ENCODE measurements around the gene PTPRN2. TPM values are rescaled to one million over a fixed set of nuclear protein-coding genes. Genes with fewer than 3 reads are reported as not detected.

Gene PTPRN2
- polyA plus RNA-seq, 4 donors, result 1.6 to 11.7 (median 4.0) TPM

DNA sequence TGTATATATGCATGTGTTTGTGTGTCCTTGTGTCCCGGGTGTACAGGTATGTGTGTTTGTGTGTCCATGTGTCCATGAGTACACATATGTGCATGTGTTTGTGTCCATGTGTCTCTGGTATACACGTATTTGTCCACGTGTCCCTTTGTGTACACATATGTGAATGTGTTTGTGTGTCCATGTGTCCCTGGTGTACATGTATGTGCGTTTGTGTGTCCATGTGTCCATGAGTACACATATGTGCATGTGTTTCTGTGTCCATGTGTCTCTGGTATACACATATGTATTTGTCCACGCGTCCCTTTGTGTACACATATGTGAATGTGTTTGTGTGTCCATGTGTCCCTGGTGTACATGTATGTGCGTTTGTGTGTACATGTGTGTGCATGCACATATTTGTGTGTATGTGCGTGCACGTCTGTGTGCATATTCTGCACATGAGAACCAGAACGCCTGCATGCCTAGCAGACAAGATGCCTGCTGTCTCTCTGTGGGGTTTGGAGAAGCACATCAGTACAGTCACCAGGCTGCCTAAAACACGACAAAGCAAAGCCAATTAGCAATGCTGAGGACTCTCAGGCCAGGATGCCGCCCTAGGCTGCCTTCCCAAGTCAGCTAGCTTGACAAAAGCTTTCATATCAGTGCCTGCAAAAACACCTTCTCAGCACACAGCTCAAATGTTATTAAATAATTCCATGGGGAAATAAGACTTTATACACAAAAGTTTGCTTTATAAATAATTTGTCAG, 327.8 kb downstream of the PTPRN2 start:
- Histone ChIP-seq H3K27ac (ENCODE audit: low read depth in 1 of 3, low read length in 2 of 3) (no peak overlapping the region), H3K4me1 (ENCODE audit: control insufficient read depth in 3 of 3, insufficient read depth in 2 of 3, low read depth in 1 of 3, low read length in 2 of 3) (peaks cover 0 to 2% (median 0%) of the 10 kb centered on the region in 3 donors), H3K9me3 (ENCODE audit: control insufficient read depth in 2 of 2, insufficient read depth in 1 of 2, low read depth in 1 of 2, low read length in 1 of 2) (peaks cover 0 to 78% of the 10 kb centered on the region in 2 donors), H3K27me3 (ENCODE audit: control insufficient read depth in 3 of 3, insufficient read depth in 3 of 3, low read length in 3 of 3) (no peaks in the 10 kb centered on the region), H3K4me3 (ENCODE audit: low read depth in 1 of 3, low read length in 3 of 3) (no peak overlapping the region), H3K36me3 (ENCODE audit: control insufficient read depth in 3 of 3, insufficient read depth in 2 of 3, low read depth in 1 of 3, low read length in 3 of 3) (no peaks in the 10 kb centered on the region)
- WGBS, 3 donors, result 85 to 88% (median 87%) methylated on average over 12 of the region's 12 CpGs
- DNase-seq, result no peak
- no peak for FAIRE-seq

DNA sequence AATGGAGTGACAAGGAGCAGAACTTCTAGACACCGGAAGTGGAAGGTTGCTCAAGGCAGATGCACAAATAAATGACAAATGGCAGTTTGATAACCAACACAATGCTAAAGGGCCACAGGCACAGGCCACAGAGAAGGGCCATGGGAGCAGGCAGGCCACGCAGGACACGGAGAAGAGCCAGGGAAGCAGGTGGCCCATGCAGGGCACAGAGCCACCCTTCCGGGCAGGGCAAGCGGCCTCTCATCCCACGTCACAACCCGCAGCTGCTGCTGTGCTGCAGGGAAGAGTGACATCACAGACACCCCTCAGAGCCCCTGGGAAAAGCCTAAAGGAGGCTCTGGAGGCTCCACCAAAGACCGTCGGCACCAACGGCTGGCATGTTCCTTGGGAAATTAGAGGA, 328.5 kb downstream of the PTPRN2 start:
- DNase-seq (no peak), FAIRE-seq (no peak)
- Histone ChIP-seq H3K9me3 (ENCODE audit: control insufficient read depth in 2 of 2, insufficient read depth in 1 of 2, low read depth in 1 of 2, low read length in 1 of 2) (peaks cover 0 to 76% of the 10 kb centered on the region in 2 donors), H3K36me3 (ENCODE audit: control insufficient read depth in 3 of 3, insufficient read depth in 2 of 3, low read depth in 1 of 3, low read length in 3 of 3) (no peaks in the 10 kb centered on the region), H3K4me3 (ENCODE audit: low read depth in 1 of 3, low read length in 3 of 3) (no peak overlapping the region), H3K4me1 (ENCODE audit: control insufficient read depth in 3 of 3, insufficient read depth in 2 of 3, low read depth in 1 of 3, low read length in 2 of 3) (no peaks in the 10 kb centered on the region), H3K27me3 (ENCODE audit: control insufficient read depth in 3 of 3, insufficient read depth in 3 of 3, low read length in 3 of 3) (no peaks in the 10 kb centered on the region), H3K27ac (ENCODE audit: low read depth in 1 of 3, low read length in 2 of 3) (no peak overlapping the region)
- 61 to 94% (median 74%) methylated on average over 10 of the region's 10 CpGs for WGBS, 3 donors

DNA sequence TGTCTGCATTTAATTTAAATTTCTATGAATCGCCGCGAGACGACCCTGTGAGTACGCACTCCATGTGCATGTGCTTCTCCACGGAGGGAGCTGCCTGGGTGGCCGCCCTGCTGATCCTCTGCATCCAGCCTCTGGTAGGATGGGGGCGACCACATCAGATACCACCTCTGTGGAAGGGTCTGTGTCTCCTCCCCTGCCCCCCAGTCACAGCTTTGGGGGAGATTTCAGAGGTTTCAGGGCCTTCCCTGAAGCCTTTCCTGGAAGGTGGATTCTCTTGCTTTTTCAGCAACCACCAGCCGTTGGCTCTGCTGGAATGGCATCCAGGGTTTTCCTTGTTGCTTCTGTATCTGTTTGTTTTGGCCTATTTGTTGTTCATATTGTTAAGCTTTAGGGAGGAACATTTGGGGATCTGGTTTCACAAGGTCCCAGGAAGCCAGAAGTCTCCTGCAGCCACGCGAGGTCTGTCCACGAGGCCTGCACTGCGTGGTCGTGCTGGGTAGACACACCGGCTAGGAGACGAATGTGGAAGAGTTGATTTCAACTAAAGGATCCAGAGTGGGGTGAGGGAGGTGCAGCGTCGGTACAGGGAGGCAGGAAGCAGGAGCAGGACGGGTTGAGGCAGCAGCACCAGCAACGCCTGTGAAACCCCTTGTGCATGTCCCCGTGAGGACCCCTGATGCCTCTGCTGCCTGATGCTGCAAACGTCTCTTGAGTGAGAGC, 329.1 kb downstream of the PTPRN2 start:
- H3K27me3 ChIP-seq (ENCODE audit: control insufficient read depth in 3 of 3, insufficient read depth in 3 of 3, low read length in 3 of 3), result no peaks in the 10 kb centered on the region
- no peak overlapping the region for H3K4me3 ChIP-seq (ENCODE audit: low read depth in 1 of 3, low read length in 3 of 3)
- FAIRE-seq, result no peak
- H3K27ac ChIP-seq (ENCODE audit: low read depth in 1 of 3, low read length in 2 of 3), result no peak overlapping the region
- H3K4me1 ChIP-seq (ENCODE audit: control insufficient read depth in 3 of 3, insufficient read depth in 2 of 3, low read depth in 1 of 3, low read length in 2 of 3), result no peaks in the 10 kb centered on the region
- DNase-seq, result no peak
- WGBS, 3 donors, result 92 to 94% (median 93%) methylated on average over 22 of the region's 22 CpGs
- no peaks in the 10 kb centered on the region for H3K36me3 ChIP-seq (ENCODE audit: control insufficient read depth in 3 of 3, insufficient read depth in 2 of 3, low read depth in 1 of 3, low read length in 3 of 3)
- peaks cover 0 to 73% of the 10 kb centered on the region in 2 donors for H3K9me3 ChIP-seq (ENCODE audit: control insufficient read depth in 2 of 2, insufficient read depth in 1 of 2, low read depth in 1 of 2, low read length in 1 of 2)

DNA sequence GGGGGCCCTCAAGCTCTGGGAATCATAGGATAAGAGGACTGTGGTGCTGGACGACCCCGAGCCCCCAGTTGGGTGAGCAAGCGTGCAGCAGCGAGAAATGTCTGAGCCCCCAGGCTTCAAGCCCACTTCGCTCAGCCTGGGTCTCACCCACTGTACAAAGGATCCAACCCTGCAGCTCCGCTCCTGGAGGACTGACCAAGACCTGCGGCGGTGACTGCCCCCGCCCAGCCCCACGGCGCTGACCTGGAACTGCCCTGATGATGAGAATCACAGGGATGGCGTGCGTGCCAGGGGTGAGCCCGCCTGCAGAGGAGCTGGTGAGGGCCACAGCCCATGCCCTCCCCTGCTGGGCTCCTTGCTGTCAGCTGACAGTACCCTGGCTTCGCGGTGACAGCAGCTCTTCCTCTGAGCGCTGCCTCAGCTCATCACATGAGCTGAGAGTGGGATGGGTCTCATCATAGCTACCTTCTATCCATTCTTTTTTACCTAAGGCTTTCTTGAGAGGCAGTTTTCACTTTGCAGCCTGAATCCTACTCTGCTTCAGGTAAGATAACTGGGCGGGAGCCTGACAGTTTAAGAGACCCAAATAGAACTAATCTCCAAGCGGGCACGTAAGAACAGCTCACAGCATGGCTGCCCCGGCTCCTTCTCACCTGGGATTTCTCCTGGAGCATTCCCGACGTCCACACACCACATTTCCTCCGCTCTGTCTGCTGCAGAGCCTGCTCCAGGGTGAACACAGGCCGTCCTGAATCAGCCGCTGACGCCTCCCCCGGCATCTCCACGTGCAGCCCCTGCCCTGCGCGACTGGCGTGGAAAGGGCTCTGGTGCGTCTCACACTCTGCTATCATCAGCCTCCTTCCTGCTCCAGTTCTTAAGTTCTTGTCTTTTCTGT, 329.9 kb downstream of the PTPRN2 start:
- Histone ChIP-seq H3K27me3 (ENCODE audit: control insufficient read depth in 3 of 3, insufficient read depth in 3 of 3, low read length in 3 of 3) (no peaks in the 10 kb centered on the region), H3K4me1 (ENCODE audit: control insufficient read depth in 3 of 3, insufficient read depth in 2 of 3, low read depth in 1 of 3, low read length in 2 of 3) (no peaks in the 10 kb centered on the region), H3K4me3 (ENCODE audit: low read depth in 1 of 3, low read length in 3 of 3) (no peak overlapping the region), H3K9me3 (ENCODE audit: control insufficient read depth in 2 of 2, insufficient read depth in 1 of 2, low read depth in 1 of 2, low read length in 1 of 2) (peaks cover 0 to 73% of the 10 kb centered on the region in 2 donors), H3K36me3 (ENCODE audit: control insufficient read depth in 3 of 3, insufficient read depth in 2 of 3, low read depth in 1 of 3, low read length in 3 of 3) (no peaks in the 10 kb centered on the region), H3K27ac (ENCODE audit: low read depth in 1 of 3, low read length in 2 of 3) (no peak overlapping the region)
- no peak for FAIRE-seq
- no peak for DNase-seq
- WGBS, 3 donors, result 93 to 96% (median 93%) methylated on average over 33 of the region's 33 CpGs

DNA sequence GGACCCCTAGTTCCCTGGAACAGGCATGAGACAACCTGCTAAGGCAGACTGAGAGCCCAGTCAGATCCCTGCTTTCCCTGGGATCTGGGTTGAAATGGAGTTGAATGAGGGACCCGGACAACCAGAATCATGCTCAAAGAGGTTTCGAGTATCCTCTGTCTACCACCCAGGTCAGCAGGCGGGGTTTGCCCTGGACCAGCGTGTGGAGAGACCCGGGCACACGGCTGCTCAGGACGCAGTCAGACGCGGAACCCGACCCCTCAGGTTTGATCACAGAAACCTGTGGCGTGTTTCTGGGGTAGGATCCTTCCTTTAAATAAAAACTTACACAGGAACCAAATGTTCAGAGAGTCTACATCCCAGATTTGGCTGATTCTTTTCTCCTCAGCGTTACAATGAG, 330.6 kb downstream of the PTPRN2 start:
- no peak for FAIRE-seq
- no peak for DNase-seq
- whole genome bisulfite sequencing, 3 donors, result 94 to 96% (median 94%) methylated on average over 12 of the region's 12 CpGs
- H3K4me1 ChIP-seq (ENCODE audit: control insufficient read depth in 3 of 3, insufficient read depth in 2 of 3, low read depth in 1 of 3, low read length in 2 of 3), result no peaks in the 10 kb centered on the region
- peaks cover 0 to 72% of the 10 kb centered on the region in 2 donors for H3K9me3 ChIP-seq (ENCODE audit: control insufficient read depth in 2 of 2, insufficient read depth in 1 of 2, low read depth in 1 of 2, low read length in 1 of 2)
- H3K27me3 ChIP-seq (ENCODE audit: control insufficient read depth in 3 of 3, insufficient read depth in 3 of 3, low read length in 3 of 3), result no peaks in the 10 kb centered on the region
- H3K36me3 ChIP-seq (ENCODE audit: control insufficient read depth in 3 of 3, insufficient read depth in 2 of 3, low read depth in 1 of 3, low read length in 3 of 3), result no peaks in the 10 kb centered on the region
- H3K27ac ChIP-seq (ENCODE audit: low read depth in 1 of 3, low read length in 2 of 3), result no peak overlapping the region
- H3K4me3 ChIP-seq (ENCODE audit: low read depth in 1 of 3, low read length in 3 of 3), result no peak overlapping the region

DNA sequence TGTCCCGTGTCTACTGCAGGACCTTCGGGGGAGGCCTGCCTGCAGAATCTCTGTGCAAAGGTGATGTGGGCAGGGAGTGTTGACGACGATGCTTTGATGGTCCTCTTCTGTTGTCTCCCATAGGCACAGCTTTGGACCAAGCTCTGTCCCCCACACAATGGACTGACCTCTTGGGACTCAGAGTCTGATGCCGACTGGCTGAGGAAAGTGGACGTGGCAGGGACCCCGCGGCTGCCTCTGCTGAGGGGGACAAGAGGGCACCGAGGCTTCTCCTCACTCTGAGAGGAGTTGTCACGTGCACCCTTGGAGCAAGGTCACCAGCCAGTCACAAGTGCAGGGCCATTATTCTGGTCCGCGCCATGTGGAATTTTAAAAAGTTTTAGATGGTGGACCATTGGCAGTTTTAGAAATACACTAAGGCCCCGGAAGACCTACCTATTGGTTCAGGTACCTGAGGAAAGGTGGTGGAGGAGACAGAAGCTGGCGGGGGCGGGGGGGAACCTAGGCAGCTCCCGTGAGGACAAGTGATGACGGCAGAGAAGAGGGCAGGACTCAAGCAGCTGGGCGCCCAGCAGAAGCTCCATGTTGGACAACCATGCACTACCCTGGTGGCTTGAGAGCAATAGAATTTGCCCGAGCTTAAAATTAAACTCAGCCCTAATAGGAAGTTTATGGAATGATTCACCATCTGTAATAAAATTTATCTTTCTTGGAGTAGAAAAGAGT, 331.4 kb downstream of the PTPRN2 start:
- WGBS, 3 donors, result 85 to 87% (median 87%) methylated on average over 19 of the region's 19 CpGs
- H3K27me3 ChIP-seq (ENCODE audit: control insufficient read depth in 3 of 3, insufficient read depth in 3 of 3, low read length in 3 of 3), result no peaks in the 10 kb centered on the region
- H3K4me1 ChIP-seq (ENCODE audit: control insufficient read depth in 3 of 3, insufficient read depth in 2 of 3, low read depth in 1 of 3, low read length in 2 of 3), result no peaks in the 10 kb centered on the region
- no peak for FAIRE-seq
- no peak overlapping the region for H3K4me3 ChIP-seq (ENCODE audit: low read depth in 1 of 3, low read length in 3 of 3)
- DNase-seq, result no peak
- peaks cover 0 to 69% of the 10 kb centered on the region in 2 donors for H3K9me3 ChIP-seq (ENCODE audit: control insufficient read depth in 2 of 2, insufficient read depth in 1 of 2, low read depth in 1 of 2, low read length in 1 of 2)
- no peaks in the 10 kb centered on the region for H3K36me3 ChIP-seq (ENCODE audit: control insufficient read depth in 3 of 3, insufficient read depth in 2 of 3, low read depth in 1 of 3, low read length in 3 of 3)
- H3K27ac ChIP-seq (ENCODE audit: low read depth in 1 of 3, low read length in 2 of 3), result no peak overlapping the region

DNA sequence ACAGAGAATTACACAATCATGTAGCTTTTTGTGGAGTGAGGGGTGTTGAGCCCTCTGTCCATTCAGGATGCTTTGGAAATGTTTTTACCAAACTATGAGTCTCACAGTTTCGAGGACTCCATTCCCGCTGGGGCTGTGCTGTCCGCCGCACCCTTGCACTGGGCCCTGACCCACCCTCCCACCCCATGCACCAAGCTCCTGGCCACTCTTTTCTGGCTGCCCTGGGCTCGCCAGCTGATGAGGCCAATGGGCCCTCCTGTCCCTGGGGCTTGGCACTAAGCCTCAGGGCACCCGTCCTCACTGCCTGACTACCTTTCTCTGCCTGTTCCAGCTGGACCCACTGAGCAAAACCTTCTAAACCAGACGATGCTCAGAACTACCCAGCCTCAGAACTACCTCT, 332.1 kb downstream of the PTPRN2 start:
- Histone ChIP-seq H3K36me3 (ENCODE audit: control insufficient read depth in 3 of 3, insufficient read depth in 2 of 3, low read depth in 1 of 3, low read length in 3 of 3) (no peaks in the 10 kb centered on the region), H3K27me3 (ENCODE audit: control insufficient read depth in 3 of 3, insufficient read depth in 3 of 3, low read length in 3 of 3) (no peaks in the 10 kb centered on the region), H3K27ac (ENCODE audit: low read depth in 1 of 3, low read length in 2 of 3) (no peak overlapping the region), H3K4me3 (ENCODE audit: low read depth in 1 of 3, low read length in 3 of 3) (no peak overlapping the region), H3K4me1 (ENCODE audit: control insufficient read depth in 3 of 3, insufficient read depth in 2 of 3, low read depth in 1 of 3, low read length in 2 of 3) (no peaks in the 10 kb centered on the region), H3K9me3 (ENCODE audit: control insufficient read depth in 2 of 2, insufficient read depth in 1 of 2, low read depth in 1 of 2, low read length in 1 of 2) (peaks cover 0 to 66% of the 10 kb centered on the region in 2 donors)
- 82 to 94% (median 83%) methylated on average over 7 of the region's 7 CpGs for WGBS, 3 donors
- no peak for FAIRE-seq
- no peak for DNase-seq

DNA sequence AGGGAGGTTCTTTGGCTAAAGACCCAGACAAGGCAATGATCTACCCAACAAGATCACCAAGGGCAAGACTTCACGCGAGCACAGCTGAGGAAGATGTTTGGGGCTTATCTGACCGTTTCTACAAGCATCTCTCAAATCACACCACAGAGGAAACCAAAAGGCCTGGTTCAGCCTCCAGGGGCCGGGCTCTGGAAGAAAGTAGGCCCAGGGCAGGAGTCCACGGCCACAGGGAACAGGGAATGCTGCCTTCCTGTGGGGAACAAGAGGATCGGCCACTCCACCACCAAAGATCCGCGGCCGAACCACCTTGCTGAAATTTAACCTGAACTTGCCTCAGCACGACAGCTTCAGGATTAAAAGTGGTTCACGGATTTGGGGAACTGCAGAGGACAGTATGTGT, 332.5 kb downstream of the PTPRN2 start:
- Histone ChIP-seq H3K4me3 (ENCODE audit: low read depth in 1 of 3, low read length in 3 of 3) (no peak overlapping the region), H3K36me3 (ENCODE audit: control insufficient read depth in 3 of 3, insufficient read depth in 2 of 3, low read depth in 1 of 3, low read length in 3 of 3) (no peaks in the 10 kb centered on the region), H3K27ac (ENCODE audit: low read depth in 1 of 3, low read length in 2 of 3) (no peak overlapping the region), H3K27me3 (ENCODE audit: control insufficient read depth in 3 of 3, insufficient read depth in 3 of 3, low read length in 3 of 3) (no peaks in the 10 kb centered on the region), H3K9me3 (ENCODE audit: control insufficient read depth in 2 of 2, insufficient read depth in 1 of 2, low read depth in 1 of 2, low read length in 1 of 2) (peaks cover 0 to 66% of the 10 kb centered on the region in 2 donors), H3K4me1 (ENCODE audit: control insufficient read depth in 3 of 3, insufficient read depth in 2 of 3, low read depth in 1 of 3, low read length in 2 of 3) (no peaks in the 10 kb centered on the region)
- FAIRE-seq (no peak), DNase-seq (no peak)
- 88 to 89% (median 89%) methylated on average over 11 of the region's 11 CpGs for WGBS, 3 donors
